HuH-7.5 (cell line): ENCODE data around the gene CHCHD1.
"Not testable (repeated sequence)": the region's sequence is repeated elsewhere in the genome, so short reads cannot be mapped to it uniquely, and the experiment has no call there.

Source experiments
- DNase-seq: peaks from one replicate; pipeline ENCODE4 v3.0.0; 2011; ENCODE audit warnings: low spot score

Gene CHCHD1

GRCh38 chr10:73793456-73793855 lies 11.6 kb downstream of the CHCHD1 start:
- no peak for DNase-seq

GRCh38 chr10:73795491-73795890 lies 13.6 kb downstream of the CHCHD1 start:
- not testable (repeated sequence) for DNase-seq

GRCh38 chr10:73796035-73796434 lies 14.2 kb downstream of the CHCHD1 start:
- not testable (repeated sequence) for DNase-seq

- DNase-seq = no peak
These were observed 14.9 kb downstream of the CHCHD1 start for GRCh38 chr10:73796766-73797165.

- DNase-seq = no peak
These were observed 15.6 kb downstream of the CHCHD1 start for GRCh38 chr10:73797324-73798025.

GRCh38 chr10:73798087-73798486 lies 16.2 kb downstream of the CHCHD1 start:
- DNase-seq = no peak

- DNase-seq = no peak
These were observed 17.2 kb downstream of the CHCHD1 start for GRCh38 chr10:73798927-73799560.

GRCh38 chr10:73799899-73800559 lies 18.2 kb downstream of the CHCHD1 start:
- DNase-seq = no peak

GRCh38 chr10:73800560-73801252 lies 18.9 kb downstream of the CHCHD1 start:
- no peak for DNase-seq

GRCh38 chr10:73801253-73801590 lies 19.4 kb downstream of the CHCHD1 start:
- no peak for DNase-seq

GRCh38 chr10:73802276-73802991 lies 20.6 kb downstream of the CHCHD1 start:
- no peak for DNase-seq

- DNase-seq = no peak
These were observed 21.9 kb downstream of the CHCHD1 start for GRCh38 chr10:73803680-73804286.

- DNase-seq = no peak
These were observed 24.5 kb downstream of the CHCHD1 start for GRCh38 chr10:73806176-73806950.

- DNase-seq = no peak
These were observed 25.6 kb downstream of the CHCHD1 start for GRCh38 chr10:73807471-73807870.

GRCh38 chr10:73808021-73808815 lies 26.4 kb downstream of the CHCHD1 start:
- no peak for DNase-seq

GRCh38 chr10:73809061-73809818 lies 27.4 kb downstream of the CHCHD1 start:
- DNase-seq = no peak

- DNase-seq = no peak
These were observed 28.5 kb downstream of the CHCHD1 start for GRCh38 chr10:73810358-73810734.

- DNase-seq = peak; percentile 43
These were observed 29.1 kb downstream of the CHCHD1 start for GRCh38 chr10:73810735-73811465.

- no peak for DNase-seq
These were observed 30.8 kb downstream of the CHCHD1 start for GRCh38 chr10:73812657-73813056.
